OCI-LY1 (cell line): Measurements from ENCODE around the gene ANGEL2.

Experiments
- H2AFZ ChIP-seq: fragments of 200-600 bp; sonication (generic), shearing (Covaris generic); 2 replicates; pipeline ENCODE4 v1.6.0; 2014; ENCODE audit warnings: antibody characterized with exemption, mild to moderate bottlenecking, low read length
- H3F3A ChIP-seq: fragments of 200-600 bp; sonication (generic), shearing (Covaris generic); 2 replicates; pipeline ENCODE4 v1.6.0; 2014; ENCODE audit warnings: mild to moderate bottlenecking, antibody characterized with exemption, low read length, moderate library complexity; ENCODE audit not compliant: insufficient read depth
- H3K27ac ChIP-seq: fragments of 200-600 bp; sonication (generic); 2 replicates; pipeline ENCODE4 v1.5.1; 2014; ENCODE audit warnings: low read length, mixed run types, mild to moderate bottlenecking, low read depth; ENCODE audit not compliant: poor library complexity, severe bottlenecking
- H3K27me3 ChIP-seq: fragments of 200-600 bp; sonication (generic); 2 replicates; pipeline ENCODE4 v1.6.0; 2014; ENCODE audit warnings: antibody characterized with exemption, mild to moderate bottlenecking, low read length, moderate library complexity; ENCODE audit not compliant: insufficient read depth
- H3K36me3 ChIP-seq: fragments of 200-600 bp; sonication (generic); 2 replicates; pipeline ENCODE4 v1.6.1; 2014; ENCODE audit warnings: mild to moderate bottlenecking, antibody characterized with exemption, low read length, moderate library complexity, mixed read lengths; ENCODE audit not compliant: insufficient read depth
- H3K4me1 ChIP-seq: fragments of 200-600 bp; sonication (generic); 2 replicates; pipeline ENCODE4 v1.5.1; 2014; ENCODE audit warnings: mild to moderate bottlenecking, low read length, moderate library complexity; ENCODE audit not compliant: insufficient read depth, severe bottlenecking
- H3K4me2 ChIP-seq: fragments of 200-600 bp; sonication (generic), shearing (Covaris generic); 2 replicates; pipeline ENCODE4 v1.6.1; 2014; ENCODE audit warnings: low read length
- H3K4me3 ChIP-seq: fragments of 200-600 bp; sonication (generic); 2 replicates; pipeline ENCODE4 v1.5.1; 2014; ENCODE audit warnings: low read length, low read depth, mild to moderate bottlenecking, mixed read lengths; ENCODE audit not compliant: poor library complexity, severe bottlenecking
- H3K79me2 ChIP-seq: fragments of 200-600 bp; shearing (Covaris generic); 2 replicates; pipeline ENCODE4 v1.6.1; 2016; ENCODE audit warnings: mixed run types, low read length, mixed read lengths; ENCODE audit not compliant: insufficient read depth
- H3K9ac ChIP-seq: fragments of 200-600 bp; sonication (generic), shearing (Covaris generic); 2 replicates; pipeline ENCODE4 v1.6.1; 2014; ENCODE audit warnings: mild to moderate bottlenecking, low read length, mixed read lengths
- H3K9me2 ChIP-seq: fragments of 200-600 bp; sonication (generic), shearing (Covaris generic); 2 replicates; pipeline ENCODE4 v1.6.1; 2014; ENCODE audit warnings: low read depth, mild to moderate bottlenecking, low read length, mixed read lengths
- H3K9me3 ChIP-seq: fragments of 200-600 bp; shearing (Covaris generic); 2 replicates; pipeline ENCODE4 v1.6.1; 2014; ENCODE audit warnings: low read length, mixed read lengths
- H4K20me1 ChIP-seq: fragments of 200-600 bp; sonication (generic), shearing (Covaris generic); 2 replicates; pipeline ENCODE4 v1.6.0; 2016; ENCODE audit warnings: mild to moderate bottlenecking, low read length; ENCODE audit not compliant: insufficient read depth
- CTCF ChIP-seq: fragments of 200-600 bp; sonication (generic), shearing (Covaris generic); IDR thresholded peaks from 2 replicates; pipeline ENCODE4 v1.5.1; 2017; ENCODE audit warnings: mild to moderate bottlenecking, antibody characterized with exemption, low read length, moderate library complexity, mixed read lengths
- EZH2 ChIP-seq: fragments of 200-600 bp; sonication (generic), shearing (Covaris generic); IDR thresholded peaks from 2 replicates; pipeline ENCODE4 v1.8.0; 2017; ENCODE audit warnings: borderline replicate concordance, mixed run types, mild to moderate bottlenecking, antibody characterized with exemption, low read length, moderate library complexity, mixed read lengths

The ANGEL2 gene

GRCh38 chr1:212952641-212952976 lies 63.1 kb downstream of the ANGEL2 start:
- Histone ChIP-seq H3K4me2 (no peak overlapping the region), H3F3A (no peaks in the 10 kb centered on the region), H3K4me1 (no peaks in the 10 kb centered on the region), H2AFZ (no peak overlapping the region), H3K79me2 (no peaks in the 10 kb centered on the region), H3K27me3 (peaks cover 10% of the 10 kb centered on the region; the same call in 1 of the 2 replicates), H3K27ac (no peak overlapping the region), H3K9me2 (no peaks in the 10 kb centered on the region), H3K9ac (no peak overlapping the region), H3K9me3 (no peaks in the 10 kb centered on the region), H3K36me3 (no peaks in the 10 kb centered on the region), H3K4me3 (no peak overlapping the region), H4K20me1 (no peaks in the 10 kb centered on the region)
- TF ChIP-seq CTCF (no peak), EZH2 (no peak)

- no peak overlapping the region for H3K27ac ChIP-seq
- H3F3A ChIP-seq, result no peaks in the 10 kb centered on the region
- H3K27me3 ChIP-seq, result peaks cover 10% of the 10 kb centered on the region; the same call in 1 of the 2 replicates
- no peak for TF ChIP-seq CTCF
- TF ChIP-seq EZH2, result no peak
- no peaks in the 10 kb centered on the region for H3K36me3 ChIP-seq
- no peaks in the 10 kb centered on the region for H3K9me3 ChIP-seq
- H2AFZ ChIP-seq, result no peak overlapping the region
- H3K9ac ChIP-seq, result no peak overlapping the region
- H3K4me3 ChIP-seq, result no peak overlapping the region
- H4K20me1 ChIP-seq, result no peaks in the 10 kb centered on the region
- no peaks in the 10 kb centered on the region for H3K4me1 ChIP-seq
- no peaks in the 10 kb centered on the region for H3K79me2 ChIP-seq
- H3K4me2 ChIP-seq, result no peak overlapping the region
- no peaks in the 10 kb centered on the region for H3K9me2 ChIP-seq
Measured at GRCh38 chr1:212951947-212952640, 63.6 kb downstream of the ANGEL2 start.

GRCh38 chr1:212951126-212951946 lies 64.3 kb downstream of the ANGEL2 start:
- Histone ChIP-seq H3K4me1 (no peaks in the 10 kb centered on the region), H3K4me2 (peak overlapping the region; percentile 36; the same call in 1 of the 2 replicates), H3K27me3 (peaks cover 10% of the 10 kb centered on the region; the same call in 1 of the 2 replicates), H3K9me2 (no peaks in the 10 kb centered on the region), H3K9ac (no peak overlapping the region), H4K20me1 (no peaks in the 10 kb centered on the region), H3K36me3 (no peaks in the 10 kb centered on the region), H3K79me2 (no peaks in the 10 kb centered on the region), H3K27ac (no peak overlapping the region), H3K9me3 (no peaks in the 10 kb centered on the region), H3F3A (no peaks in the 10 kb centered on the region), H2AFZ (no peak overlapping the region), H3K4me3 (no peak overlapping the region)
- no peak for TF ChIP-seq CTCF
- TF ChIP-seq EZH2, result no peak
